A549 treated with AZD9567 at 1 μM for 4 hours (cell line): Measurements from ENCODE around the gene SLC46A3. TPM values are rescaled to one million over a fixed set of nuclear protein-coding genes. Genes with fewer than 3 reads are reported as not detected.

Experiments used
- total RNA-seq: library from RNA; stranded (reverse); fragments of 200-300 nt; extraction: Qiagen RNA extraction; gene quantifications from 5 replicates; pipeline ENCODE4 v1.2.3, GENCODE V29; 2022; ENCODE audit not compliant: insufficient read depth

SLC46A3 gene
- total RNA-seq: 1.6 to 2.1 TPM (median 1.8 TPM) in 5 replicates

GRCh38 chr13:28718543-28719226, at the start of gene SLC46A3:
Gene SLC46A3, minus strand, starts transcription at chr13:28718970. Its CDS starts 972 bp downstream, at chr13:28717998.

GRCh38 chr13:28658796-28659620, 59.8 kb downstream of the SLC46A3 start, which contains the start of gene POMP:
Gene POMP, plus strand, starts transcription at chr13:28659130. Its CDS starts 55 bp downstream, at chr13:28659185.

Other genes starting within 250 kb of the SLC46A3 start
- gene FLT1, start 223.8 kb downstream of the SLC46A3 start, total RNA-seq: 0.02 to 0.09 TPM (median 0.04 TPM) in 3 of 5 replicates, not detected in the others
- gene POMP, start 59.8 kb downstream of the SLC46A3 start, total RNA-seq: 104 to 122 TPM (median 112 TPM) in 5 replicates
- gene MTUS2, start 101.4 kb upstream of the SLC46A3 start, total RNA-seq: 0.01 to 0.06 TPM in 2 of 5 replicates, not detected in the others